DMS153 treated with DMSO at 0.1 percent for 48 hours (cell line): Measurements from ENCODE around the gene TRMT10C.
"Not testable (repeated sequence)": the region's sequence is repeated elsewhere in the genome, so short reads cannot be mapped to it uniquely, and the experiment has no call there.

Experiments
- DNase-seq: peaks from one replicate; lab custom pipeline; 2025; ENCODE audit not compliant: unreplicated experiment; lab: John Stamatoyannopoulos, UW

TRMT10C gene

DNA sequence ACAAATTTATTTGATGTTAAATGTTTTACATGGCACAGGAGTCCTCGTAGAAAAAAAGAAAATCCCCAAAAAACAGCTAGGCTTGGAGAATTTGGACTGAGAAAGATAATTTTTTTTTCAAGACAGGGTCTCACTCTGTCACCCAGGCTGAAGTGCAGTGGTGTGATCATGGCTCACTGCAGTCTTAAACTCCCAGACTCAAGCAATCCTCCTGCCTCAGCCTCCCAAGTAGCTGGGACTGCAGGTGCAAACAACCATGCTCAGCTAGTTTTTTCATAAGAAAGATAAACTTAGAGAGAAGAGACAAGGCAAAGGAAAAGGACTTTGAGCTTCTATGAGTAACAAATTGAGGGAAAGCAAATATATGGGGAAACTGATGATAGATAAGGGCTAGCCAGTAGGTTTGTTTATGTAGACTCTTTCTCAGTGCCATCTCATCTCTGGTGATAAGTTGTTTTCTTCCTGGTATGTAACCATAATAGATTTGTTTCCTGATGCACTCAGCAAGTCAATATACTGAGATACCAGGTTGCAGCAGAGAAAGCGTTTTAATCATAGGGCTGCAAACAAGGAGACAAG, 13.1 kb upstream of the TRMT10C start:
- no peak for DNase-seq

DNA sequence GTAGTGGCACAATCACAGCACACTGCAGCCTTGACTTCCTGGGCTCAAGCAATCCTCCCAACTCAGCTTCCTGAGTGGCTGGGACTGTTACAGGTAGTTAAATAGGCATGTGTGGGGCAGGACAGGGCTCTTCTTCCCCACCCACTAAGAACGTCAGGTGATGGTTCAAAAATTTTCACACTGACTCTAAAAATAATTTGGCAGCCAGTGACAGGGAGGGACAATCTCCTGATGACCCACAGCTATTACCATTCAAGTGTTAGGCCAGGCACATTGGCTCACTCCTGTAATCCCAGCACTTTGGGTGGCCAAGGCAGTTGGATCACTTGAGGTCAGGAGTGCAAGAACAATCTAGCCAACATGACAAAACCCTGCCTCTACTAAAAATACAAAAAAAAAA, 12.2 kb upstream of the TRMT10C start:
- no peak for DNase-seq

DNA sequence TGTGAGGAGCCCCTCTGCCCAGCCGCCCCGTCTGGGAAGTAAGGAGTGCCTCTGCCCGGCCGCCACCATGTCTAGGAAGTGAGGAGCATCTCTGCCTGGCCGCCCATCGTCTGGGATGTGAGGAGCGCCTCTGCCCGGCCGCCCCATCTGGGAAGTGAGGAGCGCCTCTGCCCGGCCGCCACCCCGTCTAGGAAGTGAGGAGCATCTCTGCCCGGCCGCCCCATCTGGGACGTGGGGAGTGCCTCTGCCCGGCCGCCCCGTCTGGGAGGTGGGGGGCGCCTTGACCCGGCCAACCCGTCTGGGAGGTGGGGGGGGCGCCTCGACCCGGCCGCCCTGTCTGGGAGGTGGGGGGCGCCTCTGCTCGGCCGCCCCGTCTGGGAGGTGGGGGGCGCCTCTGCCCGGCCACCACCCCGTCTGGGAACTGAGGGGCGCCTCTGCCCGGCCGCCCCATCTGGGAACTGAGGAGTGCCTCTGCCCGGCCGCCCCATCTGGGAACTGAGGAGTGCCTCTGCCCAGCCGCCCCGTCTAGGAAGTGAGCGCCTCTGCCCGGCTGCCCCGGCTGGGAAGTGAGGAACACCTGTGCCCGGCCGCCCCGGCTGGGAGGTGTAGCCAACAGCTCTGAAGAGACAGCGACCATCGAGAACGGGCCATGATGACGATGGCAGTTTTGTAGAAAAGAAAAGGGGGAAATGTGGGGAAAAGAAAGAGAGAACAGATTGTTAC, 10.1 kb upstream of the TRMT10C start:
- not testable (repeated sequence) for DNase-seq

DNA sequence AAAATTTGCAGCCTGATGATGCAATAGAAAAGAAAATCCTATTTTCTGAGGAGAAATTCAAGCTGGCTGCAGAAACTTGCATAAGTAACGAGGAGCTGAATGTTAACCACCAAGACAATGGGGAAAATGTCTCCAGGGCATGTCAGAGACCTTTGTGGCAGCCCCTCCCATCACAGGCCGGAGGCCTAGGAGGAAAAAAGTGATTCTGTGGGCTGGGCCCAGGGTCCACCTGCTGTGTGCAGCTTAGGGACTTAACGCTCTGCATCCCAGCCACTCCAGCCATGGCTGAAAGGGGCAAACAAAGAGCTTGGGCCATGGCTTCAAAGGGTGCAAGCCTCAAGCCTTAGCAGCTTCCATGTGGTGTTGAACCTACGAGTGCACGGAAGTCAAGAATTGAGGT, 8.3 kb upstream of the TRMT10C start:
- DNase-seq = not testable (repeated sequence)

DNA sequence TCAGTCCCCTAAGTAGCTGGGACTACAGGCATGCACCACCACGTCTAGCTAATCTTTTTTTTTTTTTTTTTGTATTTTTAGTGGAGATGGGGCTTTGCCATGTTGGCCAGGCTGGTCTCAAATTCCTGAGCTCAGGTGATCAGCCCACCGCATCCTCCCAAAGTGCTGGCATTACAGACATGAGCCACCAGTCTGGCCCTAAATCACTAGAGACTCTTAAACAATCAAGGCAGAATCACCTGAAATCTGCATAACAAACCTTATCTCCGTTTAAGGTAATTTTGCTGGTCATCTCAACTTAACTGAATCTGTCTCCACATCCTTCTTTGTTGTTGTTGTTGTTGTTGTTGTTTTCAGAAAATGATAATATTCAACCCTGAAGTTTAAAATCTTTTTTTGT, 5.6 kb upstream of the TRMT10C start:
- no peak for DNase-seq

DNA sequence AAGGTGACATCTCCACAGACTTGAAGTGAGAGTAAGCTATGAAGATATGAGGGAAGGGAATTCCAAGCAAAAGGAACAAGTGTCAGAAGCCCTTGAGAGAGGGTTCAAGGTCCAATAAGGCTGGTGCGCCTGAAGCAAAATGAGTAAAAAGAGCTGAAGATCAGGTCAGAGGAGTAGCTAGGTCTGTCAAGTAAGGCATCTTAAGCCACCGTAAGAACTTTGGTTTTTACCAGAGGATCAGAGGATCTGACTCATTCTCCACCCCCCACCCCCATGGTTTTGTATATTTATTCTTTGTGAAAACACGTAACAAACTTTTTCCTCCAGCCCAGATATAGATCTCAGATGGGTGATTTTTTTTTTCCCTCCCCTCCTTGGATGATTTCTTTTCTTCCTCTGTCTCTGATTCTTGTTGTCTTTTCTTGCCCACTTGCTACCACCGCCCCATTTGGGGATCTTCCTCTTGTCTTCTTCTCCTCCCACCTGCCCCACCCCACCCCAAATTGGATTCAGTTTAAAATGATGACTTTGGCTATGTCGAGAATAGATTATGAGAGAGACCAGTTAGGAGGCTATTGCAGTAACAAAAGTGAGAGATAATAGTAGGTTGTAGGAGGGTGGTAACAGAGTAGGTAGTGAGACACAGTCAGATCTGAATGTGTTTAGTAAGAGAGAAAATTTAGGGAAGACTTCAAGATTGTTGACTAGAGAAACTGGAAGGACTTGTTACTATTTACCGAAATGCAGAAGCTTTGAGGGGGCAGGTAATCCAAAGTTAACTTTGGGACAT, 6.1 kb downstream of the TRMT10C start:
- no peak for DNase-seq

DNA sequence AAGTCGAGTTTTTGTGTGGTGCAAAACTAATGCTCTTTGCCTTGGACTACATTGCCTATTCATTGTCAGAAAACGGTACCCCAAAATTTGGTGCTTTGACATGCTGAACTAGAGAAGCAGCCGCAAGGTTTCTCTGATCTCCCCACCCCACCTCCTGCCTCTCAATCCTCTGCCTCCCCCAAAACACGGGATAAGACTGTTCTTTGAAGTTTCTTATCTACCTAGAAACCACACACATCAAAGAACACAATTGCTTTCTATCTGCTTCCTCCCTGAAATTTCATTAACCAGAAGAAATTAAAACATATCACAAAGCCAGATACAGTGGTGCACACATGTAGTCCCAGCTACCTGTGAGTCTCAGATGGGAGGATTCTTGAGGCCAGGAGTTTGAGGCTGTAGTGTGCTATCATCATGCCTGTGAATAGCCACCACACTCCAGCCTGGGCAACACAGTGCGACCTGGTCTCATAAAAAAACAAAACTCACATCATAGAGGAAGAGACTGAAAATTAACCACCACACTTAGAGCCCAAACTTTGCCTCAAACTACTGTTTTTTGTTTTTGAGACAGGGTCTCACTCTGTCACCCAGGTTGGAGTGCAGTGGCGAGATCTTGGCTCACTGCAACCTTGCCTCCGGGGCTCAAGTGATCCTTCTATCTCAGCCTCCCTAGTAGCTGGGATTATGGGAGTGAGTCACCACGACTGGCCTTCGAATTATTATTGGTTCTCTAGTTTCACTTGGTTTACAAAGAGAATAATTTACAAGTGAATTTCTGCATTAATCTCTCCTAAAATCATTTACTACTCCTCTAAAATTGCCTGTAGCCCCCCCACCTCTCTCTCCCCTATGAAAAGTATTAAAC, 9.6 kb downstream of the TRMT10C start:
- DNase-seq = no peak

DNA sequence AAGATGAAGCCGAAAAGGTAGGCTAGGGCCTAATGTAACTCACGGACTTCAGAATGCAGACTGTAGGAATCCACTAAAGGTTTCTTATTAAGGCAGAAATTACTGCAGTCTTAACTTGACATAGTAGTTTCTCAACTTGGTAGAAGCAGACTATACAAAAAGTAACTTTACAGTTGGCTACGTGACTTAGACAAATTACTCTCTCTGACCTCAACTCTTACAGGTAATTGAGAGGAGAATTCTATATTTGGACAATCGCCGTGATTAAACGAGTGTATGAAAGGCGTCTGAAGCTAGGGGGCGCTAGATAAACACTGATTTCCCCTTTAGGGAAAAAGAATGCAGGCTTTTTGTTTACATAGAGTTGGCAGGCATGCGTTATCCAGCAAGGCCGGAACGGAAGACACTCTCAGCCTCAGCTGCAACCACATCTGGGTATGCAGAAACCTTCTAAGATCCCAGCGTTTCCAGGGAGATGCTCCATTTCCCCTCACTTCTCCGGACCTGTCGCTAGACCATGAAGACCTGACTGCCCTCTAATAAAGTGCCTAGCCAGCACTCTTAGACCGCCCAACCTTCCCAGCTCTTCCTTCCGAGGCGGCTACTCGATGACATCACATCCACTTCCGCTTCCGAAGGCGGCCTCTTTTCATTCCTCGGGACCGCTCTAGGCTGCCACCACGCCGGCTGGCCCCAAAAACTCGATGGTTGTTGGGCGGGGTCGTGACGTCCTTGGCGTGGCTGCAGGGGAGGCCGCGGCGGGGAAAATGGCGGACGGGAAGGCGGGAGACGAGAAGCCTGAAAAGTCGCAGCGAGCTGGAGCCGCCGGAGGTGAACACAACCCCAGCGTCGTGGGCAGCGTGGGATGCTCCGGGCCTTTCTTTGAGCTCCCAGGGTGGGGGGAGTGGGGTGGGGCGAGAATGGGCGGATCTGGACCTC, 12.1 kb downstream of the TRMT10C start, which contains the start of gene PCNP:
Gene PCNP, plus strand, starts transcription at position 732 of the 939 bp plus-strand sequence. Its CDS starts 36 bp downstream, at position 768.
- peak; percentile 96 for DNase-seq

DNA sequence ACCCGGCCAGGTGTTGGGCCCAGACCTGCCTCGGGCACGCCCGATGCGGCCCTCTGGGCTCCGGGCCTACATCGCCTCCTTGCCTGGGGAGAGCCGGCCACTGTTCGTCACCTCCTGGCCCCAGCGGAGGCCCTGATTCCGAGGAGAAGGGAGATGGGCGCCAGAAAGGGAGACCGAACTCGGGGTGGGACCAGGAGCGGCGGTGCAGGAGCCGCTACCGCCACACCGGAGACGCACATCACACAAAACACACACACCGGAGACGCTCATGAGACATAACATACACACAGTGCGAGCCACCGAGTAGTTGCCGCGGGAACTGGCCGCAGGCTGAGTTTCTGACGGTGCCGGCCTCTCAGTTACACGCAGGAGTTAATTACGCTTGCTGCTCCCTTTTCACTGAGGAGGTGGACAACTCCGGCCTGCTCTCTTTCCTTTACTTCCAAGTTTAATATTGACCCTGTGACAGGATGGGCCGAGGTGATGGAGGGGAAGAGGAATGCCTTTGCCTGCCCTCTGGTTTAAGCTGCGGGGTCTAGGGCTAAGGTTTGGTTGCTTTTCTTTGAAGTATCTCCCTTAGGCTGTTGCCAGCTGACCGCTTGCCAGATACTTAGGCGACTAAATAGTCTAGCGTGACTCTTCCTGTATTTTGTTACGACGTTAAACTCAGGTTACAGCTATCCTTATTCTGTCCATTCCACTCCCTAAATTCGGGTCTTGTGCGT, 12.9 kb downstream of the TRMT10C start:
- DNase-seq = peak; percentile 29

DNA sequence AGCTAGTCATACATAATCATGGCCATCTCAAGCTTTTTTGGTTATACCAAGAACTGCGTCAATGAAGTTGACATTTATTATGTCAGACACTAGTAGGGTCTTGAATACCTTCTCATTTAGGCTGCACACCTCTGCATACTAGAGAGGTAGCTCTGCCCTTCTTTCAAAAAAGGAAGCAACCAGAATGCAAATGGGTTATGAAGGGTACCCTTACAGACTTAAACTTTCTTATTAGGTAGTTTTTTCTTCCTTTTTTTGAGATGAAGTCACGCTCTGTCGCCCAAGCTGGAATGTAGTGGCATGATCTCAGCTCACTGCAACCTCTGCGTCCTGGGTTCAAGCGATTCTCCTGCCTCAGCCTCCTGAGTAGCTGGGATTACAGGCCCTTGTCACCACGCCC, 15.6 kb downstream of the TRMT10C start:
- no peak for DNase-seq

DNA sequence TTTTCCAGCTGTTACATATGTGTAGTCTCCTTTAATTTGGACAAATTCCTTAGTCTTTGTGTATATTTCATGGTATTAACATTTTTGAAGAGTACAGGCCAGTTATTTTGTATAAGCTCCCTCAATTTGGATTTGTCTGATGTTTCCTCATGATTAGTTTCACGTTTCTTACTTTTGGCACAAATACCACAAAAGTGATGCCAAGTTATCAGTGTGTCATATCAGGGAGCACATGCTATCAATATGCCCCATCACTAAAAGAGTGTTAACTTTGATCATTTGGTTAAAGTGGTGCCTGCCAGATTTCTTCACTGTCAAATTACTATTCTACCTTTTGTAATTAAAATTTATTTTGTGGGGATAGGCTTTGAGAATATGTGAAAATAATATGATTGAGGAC, 26.9 kb downstream of the TRMT10C start:
- DNase-seq = no peak

DNA sequence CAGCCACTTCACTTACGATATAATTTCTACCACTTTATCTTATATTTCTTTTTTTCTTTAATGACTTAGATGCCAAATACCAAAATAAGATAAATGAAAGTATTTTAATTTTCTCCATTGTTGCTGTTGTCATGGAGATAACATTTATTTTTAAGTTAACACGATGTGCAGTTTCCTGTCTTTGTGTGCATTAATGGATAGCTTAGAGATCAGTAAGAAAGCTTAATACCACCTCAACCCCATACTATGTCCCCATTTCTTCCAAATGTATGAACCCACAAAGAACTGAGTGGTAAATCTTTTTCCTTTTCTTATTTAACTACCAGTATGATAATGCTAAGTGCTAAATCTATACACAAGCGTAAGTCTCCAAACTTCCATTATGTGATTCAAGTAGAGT, 29.4 kb downstream of the TRMT10C start:
- DNase-seq = no peak

DNA sequence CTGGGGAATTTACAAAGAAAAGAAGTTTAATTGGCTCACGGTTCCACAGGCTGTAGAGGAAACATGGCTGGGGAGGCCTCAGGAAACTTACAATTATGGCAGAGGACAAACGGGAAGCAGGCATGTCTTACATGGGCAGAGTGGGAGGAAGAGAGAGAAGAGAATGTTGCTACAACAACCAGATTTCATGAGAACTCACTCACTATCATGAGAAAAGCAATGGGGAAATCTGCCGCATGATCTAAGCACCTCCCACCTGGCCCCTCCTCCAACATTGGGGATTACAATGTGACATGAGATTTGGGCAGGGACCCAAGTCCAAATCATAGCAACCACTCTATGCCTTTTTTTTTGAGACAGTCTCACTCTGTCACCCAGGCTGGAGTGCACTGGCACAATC, 41.1 kb downstream of the TRMT10C start:
- no peak for DNase-seq

DNA sequence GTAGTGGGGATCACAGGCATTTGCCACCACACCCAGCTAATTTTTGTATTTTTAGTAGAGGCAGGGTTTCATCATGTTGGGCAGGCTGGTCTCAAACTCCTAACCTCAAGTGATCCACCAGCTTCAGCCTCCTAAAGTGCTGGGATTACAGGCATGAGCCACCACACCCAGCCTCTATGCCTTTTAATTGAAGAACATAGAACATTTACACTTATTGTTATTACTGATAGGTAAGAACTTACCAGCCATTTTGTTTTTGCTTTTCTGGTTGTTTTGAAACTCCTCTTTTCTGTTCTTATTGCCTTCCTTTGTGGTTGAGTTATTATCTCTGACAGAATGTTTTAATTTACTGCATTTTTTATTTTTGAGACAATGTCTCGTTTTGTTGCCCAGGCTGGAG, 41.5 kb downstream of the TRMT10C start:
- no peak for DNase-seq

DNA sequence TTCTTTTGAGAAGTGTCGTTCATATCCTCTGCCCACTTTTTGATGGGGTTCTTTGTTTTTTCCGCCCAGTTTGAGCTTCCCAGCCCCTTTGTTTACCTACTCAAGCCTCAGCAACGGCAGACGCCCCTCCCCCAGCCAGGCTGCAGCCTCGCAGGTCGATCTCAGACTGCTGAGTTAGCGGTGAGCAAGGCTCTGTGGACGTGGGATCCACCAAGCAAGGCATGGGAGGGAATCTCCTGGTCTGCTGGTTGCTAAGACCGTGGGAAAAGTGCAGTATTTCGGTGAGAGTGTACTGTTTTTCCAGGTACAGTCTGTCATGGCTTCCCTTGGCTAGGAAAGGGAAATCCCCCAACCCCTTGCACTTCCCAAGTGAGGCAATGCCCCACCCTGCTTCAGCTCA, 43.7 kb downstream of the TRMT10C start:
- DNase-seq = not testable (repeated sequence)

DNA sequence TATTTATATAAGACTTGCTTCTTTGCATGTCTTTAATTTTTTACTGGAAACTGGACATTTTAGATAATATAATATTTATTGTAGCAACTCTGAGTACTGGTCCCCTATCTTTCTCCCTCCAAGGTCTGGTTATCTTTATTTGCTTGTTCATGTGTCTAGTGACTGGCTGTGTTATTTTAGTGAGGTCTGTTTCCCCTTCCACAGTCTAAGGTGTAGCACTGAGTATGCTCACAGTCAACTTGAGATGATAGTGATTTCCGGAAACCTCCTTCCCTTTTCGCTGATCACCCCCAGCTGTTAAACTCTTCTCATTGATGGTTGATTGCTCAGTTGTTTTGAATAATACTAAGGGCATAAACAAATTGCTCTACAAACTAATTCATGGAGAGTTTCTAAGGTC, 49.4 kb downstream of the TRMT10C start:
- no peak for DNase-seq

DNA sequence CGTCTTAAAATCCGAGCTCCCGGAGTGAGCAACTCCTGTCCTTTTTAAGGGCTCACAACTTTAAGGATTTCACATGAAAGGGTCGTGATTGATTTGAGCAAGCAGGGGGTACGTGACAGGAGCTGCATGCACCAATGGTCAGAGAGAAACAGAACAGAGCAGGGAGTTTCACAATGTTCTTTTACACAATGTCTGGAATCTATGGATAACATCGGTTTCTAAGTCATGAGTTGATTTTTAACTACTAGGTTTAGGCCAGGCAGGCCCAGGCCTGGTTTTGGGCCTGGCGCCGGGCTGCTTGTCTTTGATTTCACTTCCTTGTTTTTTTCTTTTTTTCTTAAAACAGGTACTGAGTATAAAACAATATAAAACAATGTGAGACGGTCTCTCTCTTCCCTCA, 51.3 kb downstream of the TRMT10C start:
- not testable (repeated sequence) for DNase-seq

DNA sequence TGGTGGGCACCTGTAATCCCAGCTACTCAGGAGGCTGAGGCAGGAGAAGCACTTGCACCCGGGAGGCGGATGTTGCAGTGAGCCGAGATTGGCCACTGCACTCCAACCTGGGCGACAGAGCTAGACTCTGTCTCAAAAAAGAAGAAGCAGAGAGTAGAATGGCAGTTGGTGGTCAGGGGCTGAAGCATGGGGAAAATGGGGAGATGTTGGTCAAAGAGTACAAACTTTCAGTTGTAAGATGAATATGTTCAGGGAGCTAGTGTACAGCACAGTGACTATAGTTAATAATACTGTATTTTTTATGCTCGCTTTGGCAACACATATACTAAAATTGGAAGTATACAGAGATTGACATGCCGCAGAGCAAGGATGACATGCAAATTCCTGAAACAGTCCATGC, 53.9 kb downstream of the TRMT10C start:
- no peak for DNase-seq
